8988T (cell line): ENCODE data around the gene NAV3.
"Not testable (repeated sequence)": the region's sequence is repeated elsewhere in the genome, so short reads cannot be mapped to it uniquely, and the experiment has no call there.

Experiments
- DNase-seq: peaks from one replicate; pipeline ENCODE4 v3.0.0; 2011

The NAV3 gene

GRCh38 chr12:78081590-78082314 is 251.1 kb downstream of the NAV3 start:
- DNase-seq = no peak

GRCh38 chr12:78085542-78086182 is 255.0 kb downstream of the NAV3 start:
- no peak for DNase-seq

GRCh38 chr12:78086553-78087362 is 256.1 kb downstream of the NAV3 start:
- DNase-seq = no peak

GRCh38 chr12:78087363-78087675 is 256.6 kb downstream of the NAV3 start:
- DNase-seq = no peak

GRCh38 chr12:78088391-78088832 is 257.7 kb downstream of the NAV3 start:
- no peak for DNase-seq

- DNase-seq = no peak
Measured at GRCh38 chr12:78090266-78090665, 259.6 kb downstream of the NAV3 start.

GRCh38 chr12:78095623-78096022 is 264.9 kb downstream of the NAV3 start:
- DNase-seq = no peak

- no peak for DNase-seq
Measured at GRCh38 chr12:78096909-78097597, 266.4 kb downstream of the NAV3 start.

GRCh38 chr12:78099806-78100205 is 269.1 kb downstream of the NAV3 start:
- DNase-seq = no peak

- DNase-seq = no peak
Measured at GRCh38 chr12:78101113-78101876, 270.6 kb downstream of the NAV3 start.

GRCh38 chr12:78101946-78102635 is 271.4 kb downstream of the NAV3 start:
- DNase-seq = no peak

- not testable (repeated sequence) for DNase-seq
Measured at GRCh38 chr12:78102801-78103200, 272.1 kb downstream of the NAV3 start.

GRCh38 chr12:78115889-78116288 is 285.2 kb downstream of the NAV3 start:
- DNase-seq = no peak

- DNase-seq = peak; percentile 7
Measured at GRCh38 chr12:78118036-78118435, 287.3 kb downstream of the NAV3 start.

GRCh38 chr12:78118486-78118885 is 287.8 kb downstream of the NAV3 start:
- no peak for DNase-seq

- no peak for DNase-seq
Measured at GRCh38 chr12:78119351-78119918, 288.7 kb downstream of the NAV3 start.

GRCh38 chr12:78120306-78120705 is 289.6 kb downstream of the NAV3 start:
- DNase-seq = no peak

GRCh38 chr12:78120866-78121560 is 290.3 kb downstream of the NAV3 start:
- DNase-seq = no peak

GRCh38 chr12:78121969-78122610 is 291.4 kb downstream of the NAV3 start:
- no peak for DNase-seq

GRCh38 chr12:78128211-78128610 is 297.5 kb downstream of the NAV3 start:
- DNase-seq = no peak
